CD4-positive, alpha-beta memory T cell (primary cell): ENCODE measurements around the gene SETBP1. TPM values are rescaled to one million over a fixed set of nuclear protein-coding genes. Genes with fewer than 3 reads are reported as not detected.

Source experiments
- CTCF ChIA-PET: fragments of 350-600 bp; sonication (Branson Sonifier 250); formaldehyde crosslinking; loops from one replicate; lab custom pipeline; 2021; ENCODE audit warnings: inconsistent platforms; ENCODE audit not compliant: partially characterized antibody; lab: Charles Lee
- POLR2A ChIA-PET: fragments of 350-600 bp; sonication (Branson Sonifier 250); formaldehyde crosslinking; loops from one replicate; lab custom pipeline; 2021; ENCODE audit not compliant: partially characterized antibody; lab: Charles Lee
- DNase-seq, 5 donors: peaks; one replicate each; pipeline versions ENCODE4 v3.0.0 to v3.0.0-alpha.2; 2020 to 2022; ENCODE audit warnings: mixed read lengths in 1 of 5
- H3K27ac ChIP-seq: one replicate; pipeline ENCODE4 v1.7.0; 2013; ENCODE audit warnings: low read depth, low read length
- H3K27me3 ChIP-seq: 2 replicates; pipeline ENCODE4 v1.7.0; 2013; ENCODE audit warnings: mild to moderate bottlenecking, low read length, moderate library complexity; ENCODE audit not compliant: insufficient read depth
- H3K36me3 ChIP-seq: 2 replicates; pipeline ENCODE4 v1.7.0; 2013; ENCODE audit warnings: mild to moderate bottlenecking, low read length, moderate library complexity; ENCODE audit not compliant: insufficient read depth
- H3K4me1 ChIP-seq: 2 replicates; pipeline ENCODE4 v1.7.0; 2013; ENCODE audit warnings: mild to moderate bottlenecking, low read length, moderate library complexity; ENCODE audit not compliant: insufficient read depth
- H3K4me3 ChIP-seq, 2 donors: one replicate each; pipeline ENCODE4 v1.7.0; 2013; ENCODE audit warnings: low read length in 2 of 2, mild to moderate bottlenecking in 1 of 2
- H3K9me3 ChIP-seq, 2 donors: one replicate each; pipeline ENCODE4 v1.7.0; 2013; ENCODE audit warnings: low read length in 2 of 2, control low read depth in 1 of 2; ENCODE audit not compliant: control insufficient read depth in 1 of 2
- H3K27ac Mint-ChIP-seq, 7 donors: one replicate each; pipeline ENCODE4 v1.8.0; 2020 to 2021; ENCODE audit warnings: mixed read lengths in 7 of 7, mild to moderate bottlenecking in 6 of 7, inconsistent platforms in 3 of 7, moderate library complexity in 3 of 7
- H3K27me3 Mint-ChIP-seq, 2 donors: one replicate each; pipeline ENCODE4 v1.8.0; 2020 to 2021; ENCODE audit warnings: mixed read lengths in 2 of 2
- H3K36me3 Mint-ChIP-seq, 2 donors: one replicate each; pipeline ENCODE4 v1.8.0; 2020 to 2021; ENCODE audit warnings: mixed read lengths in 2 of 2, inconsistent platforms in 1 of 2, mild to moderate bottlenecking in 1 of 2
- H3K4me1 Mint-ChIP-seq, 4 donors: one replicate each; pipeline ENCODE4 v1.8.0; 2020 to 2021; ENCODE audit warnings: mixed read lengths in 4 of 4, mild to moderate bottlenecking in 1 of 4
- H3K4me3 Mint-ChIP-seq, 8 donors: one replicate each; pipeline ENCODE4 v1.8.0; 2020 to 2021; ENCODE audit warnings: mixed read lengths in 8 of 8, mild to moderate bottlenecking in 7 of 8, moderate library complexity in 6 of 8, inconsistent platforms in 3 of 8
- H3K9me3 Mint-ChIP-seq, 8 donors: one replicate each; pipeline ENCODE4 v1.8.0; 2020 to 2021; ENCODE audit warnings: mixed read lengths in 8 of 8, mild to moderate bottlenecking in 5 of 8, inconsistent platforms in 3 of 8, moderate library complexity in 1 of 8
- intact Hi-C: fragments of 100-400 bp; cut with micrococcal nuclease; formaldehyde crosslinking; loops from one replicate; pipeline ENCODE4 v1.15.1; 2023
- polyA plus RNA-seq, 2 donors: library from polyadenylated mRNA; unstranded; fragments of 300-500 nt; fragmentation: Illumina TruSeq; gene quantifications; one replicate each; pipeline ENCODE4 v1.2.3, GENCODE V29; 2021
- total RNA-seq, 2 experiments: library from RNA; stranded (reverse); gene quantifications; one replicate each; pipeline ENCODE4 v1.2.3, GENCODE V29; 2021

The SETBP1 gene
- total and polyA plus RNA-seq, 4 experiments from 2014 or later: 0.03 to 0.21 (median 0.09) TPM; not detected in 1

GRCh38 chr18:44696892-44697291, 16.2 kb downstream of the SETBP1 start:
- no peaks in the 10 kb centered on the region for H3K9me3 ChIP-seq
- peaks cover 0 to 4% (median 3%) of the 10 kb centered on the region in 4 donors for H3K4me1 Mint-ChIP-seq
- intact Hi-C loops: no loop called here
- POLR2A ChIA-PET: no interaction called here
- no peak overlapping the region for H3K4me3 Mint-ChIP-seq
- H3K4me1 ChIP-seq: no peaks in the 10 kb centered on the region
- no peaks in the 10 kb centered on the region for H3K27me3 Mint-ChIP-seq
- H3K9me3 Mint-ChIP-seq: peaks cover 0 to 4% (median 0%) of the 10 kb centered on the region in 8 donors
- no peaks in the 10 kb centered on the region for H3K27me3 ChIP-seq
- no peaks in the 10 kb centered on the region for H3K36me3 Mint-ChIP-seq
- peak overlapping the region in 1 of 7 donors; percentile 33 for H3K27ac Mint-ChIP-seq
- CTCF ChIA-PET: no interaction called here
- no peaks in the 10 kb centered on the region for H3K36me3 ChIP-seq
- H3K4me3 ChIP-seq: no peak overlapping the region
- DNase-seq: no peak
- no peak overlapping the region for H3K27ac ChIP-seq

GRCh38 chr18:44697315-44697714, 16.6 kb downstream of the SETBP1 start:
- Histone ChIP-seq H3K4me1 (no peaks in the 10 kb centered on the region), H3K36me3 (no peaks in the 10 kb centered on the region), H3K4me3 (no peak overlapping the region), H3K27me3 (no peaks in the 10 kb centered on the region), H3K9me3 (no peaks in the 10 kb centered on the region), H3K27ac (no peak overlapping the region)
- H3K27ac Mint-ChIP-seq: no peak overlapping the region
- DNase-seq: no peak
- H3K36me3 Mint-ChIP-seq: no peaks in the 10 kb centered on the region
- intact Hi-C loops: no loop called here
- no peaks in the 10 kb centered on the region for H3K27me3 Mint-ChIP-seq
- H3K4me1 Mint-ChIP-seq: peaks cover 0 to 4% (median 3%) of the 10 kb centered on the region in 4 donors
- ChIA-PET POLR2A (no interaction called here), CTCF (interaction anchor here (0.7 kb wide), 1 partner anchor 14 kb away, joined by 3 read pairs; no protein-coding TSS in a partner anchor)
- no peak overlapping the region for H3K4me3 Mint-ChIP-seq
- peaks cover 0 to 3% (median 0%) of the 10 kb centered on the region in 8 donors for H3K9me3 Mint-ChIP-seq

DNA sequence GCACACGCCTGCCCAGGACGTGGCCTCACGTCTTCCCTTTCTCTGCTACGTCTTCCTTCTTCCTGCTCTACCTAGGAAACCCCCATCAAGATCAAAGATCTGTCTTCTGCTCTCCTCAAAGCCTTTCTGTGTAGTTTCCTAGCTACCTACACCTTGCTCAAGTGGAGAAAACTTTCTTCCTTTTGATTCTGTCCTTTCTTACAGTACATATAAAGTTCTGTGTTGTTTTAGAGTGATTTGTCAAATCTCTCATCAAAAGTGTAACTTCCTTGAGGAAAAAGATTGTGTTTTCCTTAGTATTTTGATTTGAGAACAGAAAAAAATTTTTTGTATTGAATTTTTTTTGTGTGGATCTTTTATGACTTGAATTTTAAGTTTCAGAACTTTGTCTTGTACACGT, 17.8 kb downstream of the SETBP1 start:
- no peak overlapping the region for H3K4me3 ChIP-seq
- no peak overlapping the region for H3K27ac ChIP-seq
- Mint-ChIP-seq H3K4me3 (no peak overlapping the region), H3K9me3 (no peaks in the 10 kb centered on the region), H3K27me3 (no peaks in the 10 kb centered on the region), H3K4me1 (peaks cover 0 to 4% (median 3%) of the 10 kb centered on the region in 4 donors), H3K36me3 (no peaks in the 10 kb centered on the region), H3K27ac (no peak overlapping the region)
- no peaks in the 10 kb centered on the region for H3K27me3 ChIP-seq
- no peaks in the 10 kb centered on the region for H3K9me3 ChIP-seq
- POLR2A ChIA-PET: no interaction called here
- no peak for DNase-seq
- CTCF ChIA-PET: no interaction called here
- no peaks in the 10 kb centered on the region for H3K36me3 ChIP-seq
- intact Hi-C loops: no loop called here
- H3K4me1 ChIP-seq: no peaks in the 10 kb centered on the region

- H3K36me3 Mint-ChIP-seq: no peaks in the 10 kb centered on the region
- Histone ChIP-seq H3K4me1 (no peaks in the 10 kb centered on the region), H3K9me3 (no peaks in the 10 kb centered on the region), H3K36me3 (no peaks in the 10 kb centered on the region), H3K4me3 (no peak overlapping the region), H3K27ac (no peak overlapping the region), H3K27me3 (no peaks in the 10 kb centered on the region)
- no peak overlapping the region for H3K27ac Mint-ChIP-seq
- H3K4me1 Mint-ChIP-seq: peaks cover 0 to 4% (median 3%) of the 10 kb centered on the region in 4 donors
- H3K27me3 Mint-ChIP-seq: no peaks in the 10 kb centered on the region
- intact Hi-C loops: no loop called here
- no peaks in the 10 kb centered on the region for H3K9me3 Mint-ChIP-seq
- ChIA-PET CTCF (interaction anchor here (1.2 kb wide), 1 partner anchor 11 kb away, joined by 3 read pairs; no protein-coding TSS in a partner anchor), POLR2A (no interaction called here)
- no peak for DNase-seq
- no peak overlapping the region for H3K4me3 Mint-ChIP-seq
Observed at GRCh38 chr18:44699572-44700261, 19.0 kb downstream of the SETBP1 start.

GRCh38 chr18:44700652-44701051, 20.0 kb downstream of the SETBP1 start:
- no peaks in the 10 kb centered on the region for H3K36me3 Mint-ChIP-seq
- ChIA-PET POLR2A (no interaction called here), CTCF (interaction anchor here (1.2 kb wide), 1 partner anchor 12 kb away, joined by 3 read pairs; no protein-coding TSS in a partner anchor)

GRCh38 chr18:44701227-44701626, 20.5 kb downstream of the SETBP1 start:
- Histone ChIP-seq H3K9me3 (no peaks in the 10 kb centered on the region), H3K4me1 (no peaks in the 10 kb centered on the region), H3K27ac (no peak overlapping the region), H3K36me3 (no peaks in the 10 kb centered on the region), H3K27me3 (no peaks in the 10 kb centered on the region), H3K4me3 (no peak overlapping the region)
- POLR2A ChIA-PET: no interaction called here
- no peaks in the 10 kb centered on the region for H3K9me3 Mint-ChIP-seq
- intact Hi-C loops: no loop called here
- no peak for DNase-seq
- no peaks in the 10 kb centered on the region for H3K27me3 Mint-ChIP-seq
- CTCF ChIA-PET: interaction anchor here (1.2 kb wide), 1 partner anchor 13 kb away, joined by 3 read pairs; no protein-coding TSS in a partner anchor
- H3K4me3 Mint-ChIP-seq: no peak overlapping the region
- peaks cover 0 to 4% (median 3%) of the 10 kb centered on the region in 4 donors for H3K4me1 Mint-ChIP-seq
- H3K27ac Mint-ChIP-seq: peak overlapping the region in 1 of 7 donors; percentile 8
- no peaks in the 10 kb centered on the region for H3K36me3 Mint-ChIP-seq

More at GRCh38 chr18:44700652-44701051, 20.0 kb downstream of the SETBP1 start:
- Histone ChIP-seq H3K27me3 (no peaks in the 10 kb centered on the region), H3K36me3 (no peaks in the 10 kb centered on the region), H3K27ac (no peak overlapping the region), H3K4me1 (no peaks in the 10 kb centered on the region), H3K4me3 (no peak overlapping the region), H3K9me3 (no peaks in the 10 kb centered on the region)
- no peak overlapping the region for H3K4me3 Mint-ChIP-seq
- H3K27me3 Mint-ChIP-seq: no peaks in the 10 kb centered on the region
- H3K4me1 Mint-ChIP-seq: peaks cover 0 to 4% (median 3%) of the 10 kb centered on the region in 4 donors
- H3K9me3 Mint-ChIP-seq: no peaks in the 10 kb centered on the region
- no peak overlapping the region for H3K27ac Mint-ChIP-seq
- DNase-seq: no peak
- intact Hi-C loops: no loop called here

- Histone ChIP-seq H3K4me1 (no peaks in the 10 kb centered on the region), H3K9me3 (no peaks in the 10 kb centered on the region), H3K27me3 (no peaks in the 10 kb centered on the region), H3K4me3 (no peak overlapping the region), H3K36me3 (no peaks in the 10 kb centered on the region), H3K27ac (no peak overlapping the region)
- Mint-ChIP-seq H3K4me1 (peaks cover 0 to 4% (median 3%) of the 10 kb centered on the region in 4 donors), H3K4me3 (no peak overlapping the region), H3K27ac (no peak overlapping the region), H3K27me3 (peaks cover 0 to 3% of the 10 kb centered on the region in 2 donors), H3K36me3 (no peaks in the 10 kb centered on the region), H3K9me3 (no peaks in the 10 kb centered on the region)
- ChIA-PET CTCF (no interaction called here), POLR2A (no interaction called here)
- intact Hi-C loops: no loop called here
- no peak for DNase-seq
Observed at GRCh38 chr18:44702594-44702993, 21.9 kb downstream of the SETBP1 start.
